Adrenal gland (tissue), 12 donors: ENCODE data around the gene TSPO. TPM values are rescaled to one million over a fixed set of nuclear protein-coding genes. Genes with fewer than 3 reads are reported as not detected.

Experiments
- DNase-seq, 7 donors: peaks; one replicate each; pipeline ENCODE4 v3.0.0-alpha.2; 2019 to 2020
- H3K27ac ChIP-seq, 5 donors: fragments of 200-600 bp; sonication (generic) in 4 of 5; 1 replicate in 3 of 5; 2 replicates in 2 of 5; pipeline versions ENCODE4 v1.5.1 to v1.8.0; 2016 to 2020; ENCODE audit warnings: mild to moderate bottlenecking in 1 of 5
- H3K27me3 ChIP-seq: fragments of 200-600 bp; 2 replicates; pipeline ENCODE4 v1.8.0; 2021
- H3K36me3 ChIP-seq, 2 donors: fragments of 200-600 bp; replicated peaks in 1 of 2; 1 replicate in 1 of 2; 2 replicates in 1 of 2; pipeline versions ENCODE4 v1.5.1 to v1.8.0; 2018 to 2022
- H3K4me1 ChIP-seq, 2 donors: fragments of 200-600 bp; replicated peaks in 1 of 2; 1 replicate in 1 of 2; 2 replicates in 1 of 2; pipeline versions ENCODE4 v1.5.1 to v1.8.0; 2018 to 2021
- H3K4me3 ChIP-seq, 4 donors: fragments of 200-600 bp; sonication (generic) in 3 of 4; one replicate each; pipeline ENCODE4 v1.5.1; 2016 to 2018
- H3K9me3 ChIP-seq, 3 donors: fragments of 200-600 bp; sonication (generic) in 1 of 3; replicated peaks in 1 of 3; 1 replicate in 2 of 3; 2 replicates in 1 of 3; pipeline versions ENCODE4 v1.5.1 to v1.8.0; 2016 to 2021
- POLR2A ChIP-seq, 2 donors: fragments of 450-650 bp; IDR thresholded peaks; one replicate each; pipeline ENCODE4 v1.6.1; 2017; ENCODE audit warnings: antibody characterized with exemption in 2 of 2, mild to moderate bottlenecking in 2 of 2, moderate library complexity in 1 of 2
- WGBS, 4 donors: extraction: QIAGEN DNeasy Blood & Tissue Kit in 2 of 4; methylation state at CpG; one replicate each; pipeline versions ENCODE4 v1.1.5 to v1.1.7; 2013 to 2017; 5-methylcytosine and 5-hydroxymethylcytosine counted together
- intact Hi-C, 2 donors: fragments of 100-400 bp; cut with DNase I; formaldehyde crosslinking; loops; one replicate each; pipeline versions ENCODE4 v1.14.1 to v1.15.0; 2022 to 2023
- polyA plus RNA-seq, 3 donors: library from polyadenylated mRNA; stranded (reverse); fragments of 200-250 nt in 2 of 3; fragments of 350-450 nt in 1 of 3; fragmentation: Illumina TruSeq in 1 of 3; extraction: RNeasy Lipid Tissue Mini Kit (QIAGEN cat#74804) in 1 of 3; gene quantifications; one replicate each; pipeline ENCODE4 v1.2.3, GENCODE V29; 2013 to 2014
- total RNA-seq, 9 donors: library from RNA; depleted of rRNA in 4 of 9; stranded (reverse); fragments of >200 nt in 4 of 9; fragments of 120-200 nt in 1 of 9; fragmentation: NEBNext Ultra II Directional in 1 of 9; extraction: Animal tissue kit (Norgen Biotek cat#: 25700) in 1 of 9; gene quantifications; one replicate each; pipeline versions ENCODE4 v1.1.0 to v1.2.4, GENCODE V29; 2013 to 2023
- TF ChIP-seq, protein P1 (sequence below), 6 experiments: fragments of 450-650 bp in 4 of 6; fragments of 200-600 bp in 2 of 6; sonication (generic) in 1 of 6; IDR thresholded peaks; 1 replicate in 5 of 6; 2 replicates in 1 of 6; pipeline versions ENCODE4 v1.5.1 to v1.8.0; 2016 to 2021; ENCODE audit warnings: antibody characterized with exemption in 6 of 6, mild to moderate bottlenecking in 2 of 6, moderate library complexity in 1 of 6
- donor health status: healthy with polysubstance abuse.
- donor health status: Bipolar disorder and iron deficiency.
- donor health status: DM: yes; HTN: yes; CAD: no.
- donor health status: DM: no; HTN: no; CAD: no.
- donor health status: DM: no; HTN: no; CAD: no.
- donor health status: DM: yes; HTN: yes; CAD: no.

The TSPO gene
- total and polyA plus RNA-seq, 12 donors, result 7.8 to 881 (median 229) TPM

DNA sequence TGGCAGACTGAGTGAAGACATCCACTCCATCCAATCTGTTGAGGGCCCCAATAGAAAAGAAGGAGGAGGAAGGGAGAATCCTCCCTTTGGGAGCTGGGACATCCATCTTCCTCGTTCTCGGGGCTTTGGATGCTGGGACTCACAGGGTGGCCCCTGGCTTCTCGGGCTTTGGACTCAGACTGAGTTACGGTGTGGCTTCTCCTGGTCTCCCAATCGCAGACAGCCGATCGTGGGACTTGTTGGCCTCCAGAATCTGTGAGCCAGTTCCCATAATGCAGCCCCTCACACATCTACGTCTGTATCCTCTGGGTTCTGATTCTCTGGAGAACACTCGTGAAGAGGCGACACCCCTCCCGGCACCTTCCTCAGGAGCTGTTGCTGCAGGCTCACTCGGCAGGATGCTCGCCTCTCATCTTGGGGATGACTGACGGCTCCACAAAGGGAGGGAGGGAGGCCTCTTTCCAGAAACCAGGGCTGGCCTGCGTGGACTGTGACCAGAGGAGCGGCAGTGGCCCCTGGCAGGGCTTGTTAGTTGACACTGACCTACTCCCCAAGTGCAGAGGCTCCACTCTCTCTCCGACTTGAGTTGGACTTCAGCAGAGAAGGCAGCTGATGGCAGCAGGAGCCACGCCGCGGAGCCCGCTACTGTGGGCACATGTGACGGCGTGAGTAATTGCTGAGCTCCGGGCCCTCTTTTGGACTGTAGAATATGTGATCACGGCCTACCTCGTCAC, 50.3 kb downstream of the TSPO start:
- Histone ChIP-seq H3K4me1 (peaks cover 6 to 16% of the 10 kb centered on the region in 2 donors), H3K36me3 (no peaks in the 10 kb centered on the region), H3K9me3 (no peaks in the 10 kb centered on the region), H3K27ac (peak overlapping the region in 1 of 5 donors; percentile 25), H3K4me3 (no peak overlapping the region), H3K27me3 (no peaks in the 10 kb centered on the region)
- TF ChIP-seq POLR2A (IDR thresholded peaks at IDR 0.05), result no peak
- TF ChIP-seq, protein P1, sequence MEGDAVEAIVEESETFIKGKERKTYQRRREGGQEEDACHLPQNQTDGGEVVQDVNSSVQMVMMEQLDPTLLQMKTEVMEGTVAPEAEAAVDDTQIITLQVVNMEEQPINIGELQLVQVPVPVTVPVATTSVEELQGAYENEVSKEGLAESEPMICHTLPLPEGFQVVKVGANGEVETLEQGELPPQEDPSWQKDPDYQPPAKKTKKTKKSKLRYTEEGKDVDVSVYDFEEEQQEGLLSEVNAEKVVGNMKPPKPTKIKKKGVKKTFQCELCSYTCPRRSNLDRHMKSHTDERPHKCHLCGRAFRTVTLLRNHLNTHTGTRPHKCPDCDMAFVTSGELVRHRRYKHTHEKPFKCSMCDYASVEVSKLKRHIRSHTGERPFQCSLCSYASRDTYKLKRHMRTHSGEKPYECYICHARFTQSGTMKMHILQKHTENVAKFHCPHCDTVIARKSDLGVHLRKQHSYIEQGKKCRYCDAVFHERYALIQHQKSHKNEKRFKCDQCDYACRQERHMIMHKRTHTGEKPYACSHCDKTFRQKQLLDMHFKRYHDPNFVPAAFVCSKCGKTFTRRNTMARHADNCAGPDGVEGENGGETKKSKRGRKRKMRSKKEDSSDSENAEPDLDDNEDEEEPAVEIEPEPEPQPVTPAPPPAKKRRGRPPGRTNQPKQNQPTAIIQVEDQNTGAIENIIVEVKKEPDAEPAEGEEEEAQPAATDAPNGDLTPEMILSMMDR (IDR thresholded peaks at IDR 0.05), result no peak
- WGBS, 4 donors, result 89 to 96% (median 92%) methylated on average over 11 to 26 of the region's 26 CpGs
- DNase-seq, result no peak
- intact Hi-C loops, result no loop called here

DNA sequence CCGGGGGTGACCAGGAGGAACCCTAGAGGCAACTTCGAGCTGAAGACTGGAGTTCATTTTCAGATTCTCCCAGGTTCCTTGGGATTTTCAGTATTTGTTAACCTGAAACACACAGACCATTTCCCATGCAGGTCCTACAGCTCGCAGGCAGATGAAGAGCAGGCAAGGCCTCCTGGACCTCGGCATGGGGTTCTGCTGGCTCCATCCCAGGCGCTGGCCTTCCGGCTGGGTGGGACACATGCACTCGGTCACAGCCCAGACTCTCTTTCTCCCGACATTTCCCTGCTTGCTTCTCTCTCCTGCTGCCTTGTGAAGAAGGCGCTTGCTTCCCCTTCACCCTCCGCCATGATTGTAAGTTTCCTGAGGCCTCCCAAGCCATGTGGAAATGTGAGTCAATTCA, 51.0 kb downstream of the TSPO start:
- no peaks in the 10 kb centered on the region for H3K27me3 ChIP-seq
- 90 to 96% (median 94%) methylated on average over 10 of the region's 10 CpGs for WGBS, 4 donors
- peaks cover 6 to 16% of the 10 kb centered on the region in 2 donors for H3K4me1 ChIP-seq
- H3K4me3 ChIP-seq, result no peak overlapping the region
- TF ChIP-seq, protein P1 (IDR thresholded peaks at IDR 0.05), result no peak
- TF ChIP-seq POLR2A (IDR thresholded peaks at IDR 0.05), result no peak
- peak overlapping the region in 3 of 5 donors; percentile 25 to 63 (median 59) for H3K27ac ChIP-seq
- H3K9me3 ChIP-seq, result no peaks in the 10 kb centered on the region
- no peaks in the 10 kb centered on the region for H3K36me3 ChIP-seq
- intact Hi-C loops, result no loop called here
- no peak for DNase-seq

- Histone ChIP-seq H3K9me3 (no peaks in the 10 kb centered on the region), H3K27me3 (no peaks in the 10 kb centered on the region), H3K27ac (peak overlapping the region in 4 of 5 donors; percentile 38 to 77 (median 61)), H3K36me3 (no peaks in the 10 kb centered on the region), H3K4me3 (no peak overlapping the region), H3K4me1 (peaks cover 6 to 16% of the 10 kb centered on the region in 2 donors)
- intact Hi-C loops, result no loop called here
- WGBS, 4 donors, result 48 to 64% (median 53%) methylated on average over 5 to 13 of the region's 13 CpGs
- DNase-seq, result no peak
- TF ChIP-seq POLR2A (IDR thresholded peaks at IDR 0.05), result no peak
- TF ChIP-seq, protein P1 (IDR thresholded peaks at IDR 0.05), result no peak
These were observed 51.5 kb downstream of the TSPO start for GRCh38 chr22:43202756-43203410.

- no peaks in the 10 kb centered on the region for H3K9me3 ChIP-seq
- intact Hi-C loops, result no loop called here
- 32 to 68% (median 44%) methylated on average over 6 to 20 of the region's 20 CpGs for WGBS, 4 donors
- no peaks in the 10 kb centered on the region for H3K36me3 ChIP-seq
- H3K4me3 ChIP-seq, result no peak overlapping the region
- TF ChIP-seq POLR2A (IDR thresholded peaks at IDR 0.05), result no peak
- TF ChIP-seq, protein P1 (IDR thresholded peaks at IDR 0.05), result no peak
- peaks cover 6 to 16% of the 10 kb centered on the region in 2 donors for H3K4me1 ChIP-seq
- no peaks in the 10 kb centered on the region for H3K27me3 ChIP-seq
- peak overlapping the region in 2 of 5 donors; percentile 59 to 65 for H3K27ac ChIP-seq
- peak; percentile 62 to 89 (median 86) for DNase-seq
These were observed 52.2 kb downstream of the TSPO start for GRCh38 chr22:43203471-43203981.
